Caki2 (cell line): Measurements from ENCODE around the gene INTS4. TPM values are rescaled to one million over a fixed set of nuclear protein-coding genes. Genes with fewer than 3 reads are reported as not detected.
"Not testable (repeated sequence)": the region's sequence is repeated elsewhere in the genome, so short reads cannot be mapped to it uniquely, and the experiment has no call there.

Experiments used
- DNase-seq: peaks from one replicate; pipeline ENCODE4 v3.0.0-alpha.2; 2015; ENCODE audit warnings: low read depth
- in situ Hi-C: cut with HindIII; loops from 2 replicates; pipeline ENCODE4 v1.10.0; 2016; ENCODE audit warnings: low sequenced_read_pairs, low pct_unique_long_range_greater_than_20kb, mixed read lengths
- total RNA-seq: library from RNA; depleted of rRNA; stranded (reverse); fragments of >200 nt; shearing (Covaris generic); gene quantifications from 2 replicates; pipeline ENCODE4 v1.2.3, GENCODE V29; 2014; ENCODE audit warnings: low replicate concordance

Gene INTS4
- total RNA-seq, 1 experiment from 2014 or later, result 21.6 TPM

DNA sequence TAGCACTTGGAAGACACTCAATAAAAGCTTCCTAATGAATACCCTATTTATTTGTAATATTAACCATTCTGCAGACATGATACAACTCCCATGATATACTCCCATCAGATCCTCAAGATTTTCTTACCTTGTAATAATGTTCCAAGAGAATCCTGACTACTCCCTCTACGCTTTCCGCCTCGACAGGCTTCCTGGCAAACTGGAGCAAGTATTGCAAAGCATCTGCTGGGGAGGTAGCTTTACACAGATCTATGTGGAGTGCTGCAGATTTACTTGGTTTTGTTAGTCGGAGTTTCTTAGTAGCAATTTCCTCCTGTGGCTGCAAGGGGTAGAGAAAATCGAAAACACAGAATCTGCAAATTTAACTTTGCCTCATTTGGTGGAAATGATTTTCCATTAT, 3.5 kb downstream of the INTS4 start:
- in situ Hi-C loops, result no loop called here
- no peak for DNase-seq

DNA sequence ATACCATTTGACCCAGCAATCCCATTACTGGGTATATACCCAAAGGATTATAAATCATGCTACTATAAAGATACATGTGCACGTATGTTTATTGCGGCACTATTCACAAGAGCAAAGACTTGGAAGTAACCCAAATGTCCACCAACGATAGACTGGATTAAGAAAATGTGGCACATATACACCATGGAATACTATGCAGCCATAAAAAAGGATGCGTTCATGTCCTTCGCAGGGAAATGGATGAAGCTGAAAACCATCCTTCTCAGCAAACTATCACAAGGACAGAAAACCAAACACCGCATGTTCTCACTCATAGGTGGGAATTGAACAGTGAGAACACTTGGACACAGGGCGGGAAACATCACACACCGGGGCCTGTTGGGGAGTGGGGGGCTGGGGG, 8.0 kb downstream of the INTS4 start:
- DNase-seq, in situ Hi-C loops: not testable (repeated sequence)

- in situ Hi-C loops, result no loop called here
These were observed 13.0 kb downstream of the INTS4 start for GRCh38 chr11:77981346-77981947.

DNA sequence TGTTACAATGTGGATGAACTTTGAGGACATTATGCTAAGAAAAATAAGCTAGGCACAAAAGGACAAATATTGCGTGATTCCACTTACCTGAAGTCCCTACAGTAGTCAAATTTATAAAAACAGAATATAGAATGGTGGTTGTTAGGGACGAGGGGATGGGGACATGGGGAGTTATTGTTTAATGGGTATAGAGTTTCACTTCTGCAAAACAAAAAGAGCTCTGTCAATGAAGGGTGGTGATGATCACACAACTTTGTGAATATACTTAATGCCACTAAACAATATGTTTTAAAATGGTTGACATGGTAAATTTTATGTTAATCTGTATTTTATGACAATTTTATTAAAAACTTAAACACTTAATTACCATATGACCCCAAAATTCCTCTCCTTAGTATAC, 26.1 kb downstream of the INTS4 start:
- in situ Hi-C loops, result no loop called here
- no peak for DNase-seq

More at GRCh38 chr11:77981346-77981947, 13.0 kb downstream of the INTS4 start:
- no peak for DNase-seq

- DNase-seq, result no peak
- in situ Hi-C loops, result no loop called here
These were observed 26.7 kb downstream of the INTS4 start for GRCh38 chr11:77967753-77968152.

DNA sequence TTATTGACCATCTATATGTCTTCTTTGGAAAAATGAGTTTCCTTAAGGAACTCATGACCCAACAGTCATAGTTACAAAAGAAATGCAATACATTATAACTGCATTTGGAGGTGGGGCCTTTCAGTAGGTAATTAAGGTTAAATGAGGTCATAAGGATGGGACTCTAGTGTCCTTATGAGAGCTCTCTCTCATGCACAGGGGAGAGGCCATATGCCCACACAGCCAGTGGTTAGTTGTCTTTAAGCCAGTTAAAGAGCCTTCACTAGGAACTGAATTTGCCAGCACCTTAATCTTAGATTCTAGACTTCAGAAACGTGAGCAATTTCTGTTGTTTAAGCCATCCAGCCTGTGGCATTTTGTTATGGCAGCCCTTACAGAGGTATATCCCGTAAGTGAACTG, 27.3 kb downstream of the INTS4 start:
- in situ Hi-C loops, result no loop called here
- no peak for DNase-seq

DNA sequence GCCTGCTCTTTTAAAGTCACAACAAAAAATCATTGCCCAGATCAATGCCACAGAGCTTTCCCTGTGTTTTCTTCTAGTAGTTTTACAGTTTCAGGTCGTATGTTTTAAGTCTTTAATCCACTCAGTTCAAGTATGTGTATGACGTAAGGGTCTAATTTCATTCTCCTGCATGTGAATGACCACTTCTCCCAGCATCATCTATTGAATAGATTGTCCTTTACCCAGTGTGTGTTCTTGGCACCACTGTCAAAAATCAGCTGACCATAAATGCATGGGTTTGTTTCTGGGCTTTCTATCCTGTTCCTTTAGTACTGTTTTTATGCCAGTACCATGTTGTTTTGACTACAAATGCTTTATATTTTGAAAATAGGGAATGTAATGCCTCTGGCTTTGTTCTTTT, 28.1 kb downstream of the INTS4 start:
- DNase-seq, result no peak
- in situ Hi-C loops, result no loop called here

GRCh38 chr11:77959434-77959833, 35.0 kb downstream of the INTS4 start:
- no peak for DNase-seq
- in situ Hi-C loops, result no loop called here

- in situ Hi-C loops, result not testable (repeated sequence)
These were observed 35.8 kb downstream of the INTS4 start for GRCh38 chr11:77958583-77959177.

GRCh38 chr11:77943296-77943695, 51.2 kb downstream of the INTS4 start:
- in situ Hi-C loops, result not testable (repeated sequence)

More at GRCh38 chr11:77958583-77959177, 35.8 kb downstream of the INTS4 start:
- not testable (repeated sequence) for DNase-seq

GRCh38 chr11:77942465-77942864, 52.0 kb downstream of the INTS4 start:
- DNase-seq, in situ Hi-C loops: not testable (repeated sequence)

More at GRCh38 chr11:77943296-77943695, 51.2 kb downstream of the INTS4 start:
- DNase-seq, result not testable (repeated sequence)

GRCh38 chr11:77933596-77933995, 60.9 kb downstream of the INTS4 start:
- in situ Hi-C loops, DNase-seq: not testable (repeated sequence)

DNA sequence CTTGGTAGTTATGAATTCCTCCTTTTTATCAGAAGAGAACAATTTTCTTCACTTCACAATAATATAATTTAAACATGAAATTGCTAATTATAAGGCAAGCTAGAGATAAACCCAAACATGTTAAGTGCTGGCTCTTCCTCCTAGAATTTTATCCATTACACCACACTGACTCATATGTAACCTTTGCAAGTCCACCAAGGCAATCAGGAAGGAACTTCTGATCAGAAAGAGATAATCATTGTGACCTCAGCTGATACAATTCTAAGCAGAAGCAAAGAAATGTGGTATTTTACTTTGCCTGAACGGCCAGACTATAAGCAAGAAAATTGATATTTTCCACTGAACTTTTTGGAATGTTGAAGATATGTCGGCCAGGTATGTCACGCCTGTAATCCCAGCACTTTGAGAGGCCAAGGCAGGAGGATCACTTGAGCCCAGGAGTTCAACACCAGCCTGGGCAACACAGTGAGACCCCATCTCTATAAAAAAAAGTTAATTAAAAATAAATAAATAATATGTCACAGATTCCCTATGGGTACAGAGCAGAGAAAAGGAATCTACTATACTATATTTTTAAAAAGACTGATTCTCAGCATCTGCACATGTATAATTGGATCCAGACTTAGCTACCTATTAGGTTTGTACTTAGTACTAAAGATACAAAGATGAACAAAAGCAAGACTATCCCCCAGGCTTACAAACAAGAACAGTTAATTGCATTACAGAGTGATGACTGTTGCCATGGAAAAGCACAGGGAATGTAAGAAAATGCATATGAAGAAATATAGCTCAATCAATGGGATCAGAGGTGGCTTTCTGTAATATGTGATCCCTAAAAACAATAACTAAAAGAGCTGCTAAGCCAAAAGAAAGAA, 63.9 kb downstream of the INTS4 start:
- in situ Hi-C loops, DNase-seq: not testable (repeated sequence)

DNA sequence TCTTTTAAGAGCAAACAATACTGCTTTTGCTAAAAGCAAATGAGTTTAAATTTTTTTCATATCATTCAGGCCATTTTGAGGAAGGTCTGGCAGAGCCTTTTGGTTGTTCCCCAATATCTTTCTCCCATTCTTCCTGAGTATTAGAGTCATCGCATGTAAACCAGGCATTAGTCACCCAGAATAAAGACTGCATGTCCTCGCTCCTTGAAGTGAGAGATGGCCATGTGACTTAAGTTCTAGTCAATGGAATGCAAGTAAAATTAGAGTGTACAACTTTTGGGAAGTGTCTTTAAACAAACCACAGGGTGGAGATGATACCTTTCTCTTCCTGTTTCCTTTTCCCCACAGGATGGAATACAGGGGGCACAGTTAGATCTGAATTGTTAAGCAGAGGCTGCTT, 76.8 kb downstream of the INTS4 start:
- in situ Hi-C loops, DNase-seq: not testable (repeated sequence)

- in situ Hi-C loops, result not testable (repeated sequence)
- DNase-seq, result peak; percentile 60
These were observed 80.1 kb downstream of the INTS4 start for GRCh38 chr11:77914307-77914791.

- peak; percentile 18 for DNase-seq
- in situ Hi-C loops, result not testable (repeated sequence)
These were observed 80.7 kb downstream of the INTS4 start for GRCh38 chr11:77913608-77914306.

GRCh38 chr11:77910828-77911227, 83.6 kb downstream of the INTS4 start:
- in situ Hi-C loops, DNase-seq: not testable (repeated sequence)

DNA sequence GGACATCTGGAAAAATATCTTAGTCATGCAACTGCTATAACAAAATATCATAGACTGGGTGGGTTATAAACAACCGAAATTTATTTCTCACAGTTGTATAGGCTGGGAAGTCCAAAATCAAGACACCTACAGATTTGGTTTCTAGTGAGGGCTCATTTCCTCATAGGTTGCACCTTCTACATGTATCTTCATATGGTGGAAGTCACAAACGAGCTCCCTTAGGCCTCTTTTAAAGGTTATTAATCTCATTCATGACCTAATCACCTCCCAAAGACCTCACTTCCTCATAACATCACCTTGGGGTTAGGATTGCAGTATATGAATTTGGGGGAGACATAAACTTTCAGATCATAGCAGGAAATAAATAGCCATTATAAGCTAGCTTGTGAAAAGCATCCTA, 85.2 kb downstream of the INTS4 start:
- in situ Hi-C loops, result no loop called here
- DNase-seq, result no peak
